ENCODE measurements around the gene SOX5.

DNA sequence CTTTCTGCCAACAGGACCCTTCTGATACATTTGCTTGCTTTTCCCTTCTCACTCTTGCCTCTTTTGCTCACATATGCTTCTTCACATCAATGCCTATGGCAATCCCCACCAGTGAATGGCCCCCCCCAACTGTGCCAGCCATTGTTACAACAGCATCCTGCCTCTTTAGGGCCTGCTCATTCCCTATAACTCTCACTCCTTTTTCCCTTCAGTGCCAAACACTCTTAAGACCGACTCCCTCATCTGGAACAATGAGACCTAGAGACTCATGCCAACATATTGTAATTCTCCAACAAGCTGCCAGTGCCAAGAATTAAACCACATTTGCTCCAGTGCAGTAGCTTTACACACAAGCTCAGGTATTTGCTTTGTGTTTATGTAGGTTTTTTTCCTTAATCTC, 189.0 kb downstream of the SOX5 start:
- TF ChIP-seq POLR2AphosphoS5 (IDR thresholded peaks at IDR 0.05; ENCODE audit: low read depth, low read length): no peak
- no peak for TF ChIP-seq POLR2A (IDR thresholded peaks at IDR 0.05; ENCODE audit: borderline replicate concordance, extremely low read depth, insufficient read depth, insufficient read length)
- no peak for TF ChIP-seq CEBPB (IDR thresholded peaks at IDR 0.05; ENCODE audit: low read depth)
- TF ChIP-seq SIN3A (IDR thresholded peaks at IDR 0.05; ENCODE audit: low read depth): no peak
- TF ChIP-seq, protein P1, sequence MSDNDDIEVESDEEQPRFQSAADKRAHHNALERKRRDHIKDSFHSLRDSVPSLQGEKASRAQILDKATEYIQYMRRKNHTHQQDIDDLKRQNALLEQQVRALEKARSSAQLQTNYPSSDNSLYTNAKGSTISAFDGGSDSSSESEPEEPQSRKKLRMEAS (IDR thresholded peaks at IDR 0.05): no peak
- no peak for TF ChIP-seq ZFX (IDR thresholded peaks at IDR 0.05)
- no peak for TF ChIP-seq EZH2 (IDR thresholded peaks at IDR 0.05)
- TF ChIP-seq, protein P2, sequence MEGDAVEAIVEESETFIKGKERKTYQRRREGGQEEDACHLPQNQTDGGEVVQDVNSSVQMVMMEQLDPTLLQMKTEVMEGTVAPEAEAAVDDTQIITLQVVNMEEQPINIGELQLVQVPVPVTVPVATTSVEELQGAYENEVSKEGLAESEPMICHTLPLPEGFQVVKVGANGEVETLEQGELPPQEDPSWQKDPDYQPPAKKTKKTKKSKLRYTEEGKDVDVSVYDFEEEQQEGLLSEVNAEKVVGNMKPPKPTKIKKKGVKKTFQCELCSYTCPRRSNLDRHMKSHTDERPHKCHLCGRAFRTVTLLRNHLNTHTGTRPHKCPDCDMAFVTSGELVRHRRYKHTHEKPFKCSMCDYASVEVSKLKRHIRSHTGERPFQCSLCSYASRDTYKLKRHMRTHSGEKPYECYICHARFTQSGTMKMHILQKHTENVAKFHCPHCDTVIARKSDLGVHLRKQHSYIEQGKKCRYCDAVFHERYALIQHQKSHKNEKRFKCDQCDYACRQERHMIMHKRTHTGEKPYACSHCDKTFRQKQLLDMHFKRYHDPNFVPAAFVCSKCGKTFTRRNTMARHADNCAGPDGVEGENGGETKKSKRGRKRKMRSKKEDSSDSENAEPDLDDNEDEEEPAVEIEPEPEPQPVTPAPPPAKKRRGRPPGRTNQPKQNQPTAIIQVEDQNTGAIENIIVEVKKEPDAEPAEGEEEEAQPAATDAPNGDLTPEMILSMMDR (IDR thresholded peaks at IDR 0.05 in 2 of 3, conservative IDR thresholded peaks at IDR 0.05 in 1 of 3; ENCODE audit: borderline replicate concordance in 1 of 3, insufficient read depth in 1 of 3, low read depth in 2 of 3, low read length in 2 of 3): no peak
- no peak for TF ChIP-seq JUND (IDR thresholded peaks at IDR 0.05)
